Measurements from ENCODE around the gene COQ4.

DNA sequence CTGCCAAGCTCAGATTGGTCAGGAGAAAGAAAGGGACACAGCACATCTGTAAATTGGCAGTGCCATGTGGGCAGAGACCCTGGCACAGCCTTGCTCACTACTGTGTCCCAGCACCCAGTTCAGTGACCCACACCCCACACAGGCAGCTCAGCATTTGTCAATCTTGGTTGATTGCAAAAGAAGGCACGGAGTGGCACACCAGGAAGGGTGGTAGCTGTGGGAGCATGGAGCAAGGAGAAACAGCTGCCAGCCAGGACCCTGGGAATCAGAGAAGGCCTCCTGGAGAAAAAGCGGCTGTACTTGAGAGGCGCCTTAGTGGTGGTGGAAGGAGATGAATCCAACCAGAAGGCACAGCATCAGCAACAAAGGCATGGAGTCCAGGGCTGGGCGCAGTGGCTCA, 21.2 kb downstream of the COQ4 start:
- TF ChIP-seq, protein P1, sequence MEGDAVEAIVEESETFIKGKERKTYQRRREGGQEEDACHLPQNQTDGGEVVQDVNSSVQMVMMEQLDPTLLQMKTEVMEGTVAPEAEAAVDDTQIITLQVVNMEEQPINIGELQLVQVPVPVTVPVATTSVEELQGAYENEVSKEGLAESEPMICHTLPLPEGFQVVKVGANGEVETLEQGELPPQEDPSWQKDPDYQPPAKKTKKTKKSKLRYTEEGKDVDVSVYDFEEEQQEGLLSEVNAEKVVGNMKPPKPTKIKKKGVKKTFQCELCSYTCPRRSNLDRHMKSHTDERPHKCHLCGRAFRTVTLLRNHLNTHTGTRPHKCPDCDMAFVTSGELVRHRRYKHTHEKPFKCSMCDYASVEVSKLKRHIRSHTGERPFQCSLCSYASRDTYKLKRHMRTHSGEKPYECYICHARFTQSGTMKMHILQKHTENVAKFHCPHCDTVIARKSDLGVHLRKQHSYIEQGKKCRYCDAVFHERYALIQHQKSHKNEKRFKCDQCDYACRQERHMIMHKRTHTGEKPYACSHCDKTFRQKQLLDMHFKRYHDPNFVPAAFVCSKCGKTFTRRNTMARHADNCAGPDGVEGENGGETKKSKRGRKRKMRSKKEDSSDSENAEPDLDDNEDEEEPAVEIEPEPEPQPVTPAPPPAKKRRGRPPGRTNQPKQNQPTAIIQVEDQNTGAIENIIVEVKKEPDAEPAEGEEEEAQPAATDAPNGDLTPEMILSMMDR (IDR thresholded peaks at IDR 0.05), result no peak
- no peak for TF ChIP-seq ZFX (IDR thresholded peaks at IDR 0.05; ENCODE audit: borderline replicate concordance)
